Fibroblast of skin of abdomen (primary cell): Measurements from ENCODE around the gene COL28A1.

Experiments used
- DNase-seq: peaks from one replicate; pipeline ENCODE4 v3.0.0-alpha.2; 2013

Gene COL28A1

GRCh38 chr7:7330997-7331396, 204.7 kb downstream of the COL28A1 start:
- no peak for DNase-seq

- DNase-seq = no peak
Observed at GRCh38 chr7:7329326-7329725, 206.3 kb downstream of the COL28A1 start.

GRCh38 chr7:7327423-7327822, 208.2 kb downstream of the COL28A1 start:
- no peak for DNase-seq

GRCh38 chr7:7324698-7325097, 211.0 kb downstream of the COL28A1 start:
- no peak for DNase-seq

GRCh38 chr7:7323921-7324320, 211.8 kb downstream of the COL28A1 start:
- DNase-seq = no peak

GRCh38 chr7:7323352-7323751, 212.3 kb downstream of the COL28A1 start:
- DNase-seq = no peak

GRCh38 chr7:7321681-7322080, 214.0 kb downstream of the COL28A1 start:
- no peak for DNase-seq

- DNase-seq = no peak
Observed at GRCh38 chr7:7318601-7319000, 217.1 kb downstream of the COL28A1 start.

- no peak for DNase-seq
Observed at GRCh38 chr7:7317850-7318249, 217.8 kb downstream of the COL28A1 start.

GRCh38 chr7:7315851-7316250, 219.8 kb downstream of the COL28A1 start:
- no peak for DNase-seq

GRCh38 chr7:7312323-7312722, 223.3 kb downstream of the COL28A1 start:
- no peak for DNase-seq

- DNase-seq = no peak
Observed at GRCh38 chr7:7311001-7311400, 224.7 kb downstream of the COL28A1 start.

GRCh38 chr7:7309203-7309602, 226.5 kb downstream of the COL28A1 start:
- no peak for DNase-seq
